H1 (cell line): ENCODE measurements around the gene SLC39A11. TPM values are rescaled to one million over a fixed set of nuclear protein-coding genes. Genes with fewer than 3 reads are reported as not detected.
A peak's percentile ranks its signal among the peaks of the same experiment; 100 is the strongest.

Experiments
- CTCF ChIA-PET: fragments of 300-600 bp; sonication (Branson Sonifier 250); formaldehyde crosslinking; loops from one replicate; lab custom pipeline; 2021; ENCODE audit not compliant: partially characterized antibody; lab: Charles Lee
- POLR2A ChIA-PET: fragments of 300-600 bp; sonication (Branson Sonifier 250); formaldehyde crosslinking; loops from one replicate; lab custom pipeline; 2021; ENCODE audit warnings: inconsistent platforms; ENCODE audit not compliant: partially characterized antibody; lab: Charles Lee
- DNase-seq, 2 experiments: peaks; one replicate each; pipeline versions ENCODE4 v3.0.0 to v3.0.0-alpha.2; 2010 to 2022; ENCODE audit warnings: low spot score in 2 of 2, low read depth in 1 of 2, mixed read lengths in 1 of 2
- FAIRE-seq: peaks from 2 replicates; lab custom pipeline; 2011; peaks lifted over from hg19 to GRCh38; lab: Jason Lieb, UNC
- H2AFZ ChIP-seq: 2 replicates; pipeline ENCODE4 v1.8.1; 2012; ENCODE audit warnings: low read length, inconsistent platforms
- H2AK5ac ChIP-seq: 2 replicates; pipeline ENCODE4 v1.6.1; 2013; ENCODE audit warnings: low read depth, low read length
- H2BK120ac ChIP-seq: replicated peaks from 2 replicates; pipeline ENCODE3; 2013; ENCODE audit warnings: low read depth, low read length, inconsistent platforms
- H2BK12ac ChIP-seq: 2 replicates; pipeline ENCODE4 v1.6.1; 2013; ENCODE audit warnings: low read depth, low read length
- H2BK15ac ChIP-seq: 2 replicates; pipeline ENCODE4 v1.6.1; 2013; ENCODE audit warnings: low read length
- H2BK20ac ChIP-seq: 2 replicates; pipeline ENCODE4 v1.6.1; 2013; ENCODE audit warnings: low read length
- H2BK5ac ChIP-seq: 2 replicates; pipeline ENCODE4 v1.6.1; 2013; ENCODE audit warnings: low read depth, low read length
- H3K14ac ChIP-seq: 2 replicates; pipeline ENCODE4 v1.6.1; 2013; ENCODE audit warnings: inconsistent platforms; ENCODE audit not compliant: insufficient read length
- H3K18ac ChIP-seq: 2 replicates; pipeline ENCODE4 v1.6.1; 2013; ENCODE audit warnings: low read length; ENCODE audit errors: extremely low read depth
- H3K23ac ChIP-seq: 2 replicates; pipeline ENCODE4 v1.6.1; 2013; ENCODE audit warnings: inconsistent platforms; ENCODE audit not compliant: insufficient read length
- H3K23me2 ChIP-seq: 2 replicates; pipeline ENCODE4 v1.6.1; 2013; ENCODE audit warnings: low read depth, low read length
- H3K27ac ChIP-seq: 2 replicates; pipeline ENCODE4 v1.6.1; 2011; ENCODE audit warnings: low read depth, low read length, inconsistent platforms
- H3K27me3 ChIP-seq, 4 experiments: replicated peaks in 1 of 4; 1 replicate in 1 of 4; 2 replicates in 3 of 4; pipeline versions ENCODE4 v1.6.1 to v1.8.1; 2011 to 2013; ENCODE audit warnings: low read length in 3 of 4, mild to moderate bottlenecking in 3 of 4, inconsistent platforms in 2 of 4, mixed read lengths in 2 of 4, moderate library complexity in 1 of 4; ENCODE audit not compliant: control insufficient read depth in 3 of 4, insufficient read depth in 3 of 4; ENCODE audit errors: extremely low read depth in 1 of 4
- H3K36me3 ChIP-seq, 4 experiments: 2 replicates each; pipeline versions ENCODE4 v1.6.1 to v1.8.1; 2011 to 2013; ENCODE audit warnings: mild to moderate bottlenecking in 4 of 4, low read length in 3 of 4, moderate library complexity in 2 of 4, control low read depth in 1 of 4, inconsistent platforms in 1 of 4; ENCODE audit not compliant: insufficient read depth in 4 of 4, control insufficient read depth in 2 of 4
- H3K4ac ChIP-seq: replicated peaks from 2 replicates; pipeline ENCODE3; 2013; ENCODE audit warnings: low read length, low read depth, mixed read lengths, inconsistent platforms; ENCODE audit not compliant: insufficient read length
- H3K4me1 ChIP-seq, 4 experiments: replicated peaks in 1 of 4; 1 replicate in 1 of 4; 2 replicates in 3 of 4; pipeline versions ENCODE4 v1.6.1 to v1.8.1; 2011 to 2013; ENCODE audit warnings: low read length in 3 of 4, inconsistent platforms in 2 of 4, mixed read lengths in 1 of 4; ENCODE audit not compliant: insufficient read depth in 4 of 4, control insufficient read depth in 3 of 4
- H3K4me2 ChIP-seq, 2 experiments: 2 replicates each; pipeline versions ENCODE4 v1.6.1 to v1.8.1; 2011 to 2013; ENCODE audit warnings: low read depth in 2 of 2, low read length in 2 of 2, control low read depth in 1 of 2, inconsistent platforms in 1 of 2, mild to moderate bottlenecking in 1 of 2; ENCODE audit not compliant: insufficient read depth in 1 of 2
- H3K4me3 ChIP-seq, 4 experiments: fragments of 200-600, 300-600 bp in 1 of 4; sonication (generic), shearing (Covaris generic), sonication (Bioruptor Twin) in 1 of 4; 2 replicates each; pipeline versions ENCODE4 v1.5.1 to v1.8.1; 2011 to 2016; ENCODE audit warnings: low read length in 4 of 4, low read depth in 3 of 4, control low read depth in 2 of 4, inconsistent platforms in 2 of 4, mild to moderate bottlenecking in 2 of 4, mixed read lengths in 1 of 4, moderate library complexity in 1 of 4; ENCODE audit not compliant: insufficient read depth in 2 of 4; ENCODE audit errors: extremely low read depth in 1 of 4
- H3K56ac ChIP-seq: replicated peaks from 2 replicates; pipeline ENCODE3; 2013; ENCODE audit warnings: low read depth, mild to moderate bottlenecking, mixed read lengths, low read length, inconsistent platforms; ENCODE audit not compliant: insufficient read length
- H3K79me1 ChIP-seq: 2 replicates; pipeline ENCODE4 v1.6.1; 2013; ENCODE audit warnings: low read depth, low read length, control low read depth
- H3K79me2 ChIP-seq, 2 experiments: 2 replicates each; pipeline versions ENCODE4 v1.6.1 to v1.8.1; 2012 to 2013; ENCODE audit warnings: low read length in 2 of 2, mild to moderate bottlenecking in 2 of 2, inconsistent platforms in 1 of 2; ENCODE audit not compliant: insufficient read depth in 2 of 2, control insufficient read depth in 1 of 2
- H3K9ac ChIP-seq, 4 experiments: replicated peaks in 1 of 4; 1 replicate in 1 of 4; 2 replicates in 3 of 4; pipeline versions ENCODE4 v1.6.1 to v1.8.1; 2011 to 2013; ENCODE audit warnings: low read depth in 3 of 4, low read length in 3 of 4, control low read depth in 2 of 4, mild to moderate bottlenecking in 2 of 4, moderate library complexity in 2 of 4, inconsistent platforms in 1 of 4; ENCODE audit errors: extremely low read depth in 1 of 4
- H3K9me3 ChIP-seq, 2 experiments: 2 replicates each; pipeline versions ENCODE4 v1.6.1 to v1.8.1; 2012 to 2013; ENCODE audit warnings: mild to moderate bottlenecking in 2 of 2, moderate library complexity in 2 of 2, control low read depth in 1 of 2, inconsistent platforms in 1 of 2, low read depth in 1 of 2, low read length in 1 of 2, mixed read lengths in 1 of 2; ENCODE audit not compliant: insufficient read depth in 2 of 2
- H4K20me1 ChIP-seq, 2 experiments: replicated peaks in 1 of 2; 2 replicates each; pipeline versions ENCODE3 to v1.8.1; 2011 to 2013; ENCODE audit warnings: inconsistent platforms in 2 of 2, low read length in 2 of 2, mild to moderate bottlenecking in 1 of 2; ENCODE audit not compliant: insufficient read depth in 2 of 2, control insufficient read depth in 1 of 2
- H4K5ac ChIP-seq: 2 replicates; pipeline ENCODE4 v1.6.1; 2013; ENCODE audit warnings: low read length, low read depth, mixed read lengths, inconsistent platforms; ENCODE audit not compliant: insufficient read length
- H4K8ac ChIP-seq: 2 replicates; pipeline ENCODE4 v1.8.0; 2013; ENCODE audit warnings: mild to moderate bottlenecking, moderate library complexity, low read length, inconsistent platforms; ENCODE audit not compliant: insufficient read depth; ENCODE audit errors: extremely low read depth
- H4K91ac ChIP-seq: replicated peaks from 2 replicates; pipeline ENCODE3; 2013; ENCODE audit warnings: low read length, mixed read lengths, inconsistent platforms; ENCODE audit not compliant: insufficient read length
- SUZ12 ChIP-seq: fragments of 200-600 bp; sonication (generic); IDR thresholded peaks from 2 replicates; pipeline ENCODE4 v1.6.1; 2012; ENCODE audit warnings: mild to moderate bottlenecking, inconsistent platforms, low read length, moderate library complexity, mixed read lengths
- WGBS, 2 experiments: shearing (Covaris generic) in 1 of 2; methylation state at CpG; one replicate each; pipeline versions ENCODE4 v1.1.6 to v1.1.7; 2013 to 2015; ENCODE audit warnings: low lambda C conversion rate in 2 of 2, mixed read lengths in 2 of 2, inconsistent platforms in 1 of 2, low coverage in 1 of 2, missing lambda C conversion rate in 1 of 2; ENCODE audit not compliant: insufficient replicate concordance in 2 of 2, insufficient coverage in 1 of 2, insufficient read length in 1 of 2; ENCODE audit errors: extremely low coverage in 1 of 2, missing lambda C conversion rate in 1 of 2; 5-methylcytosine and 5-hydroxymethylcytosine counted together
- polyA plus RNA-seq, 7 experiments: library from polyadenylated mRNA; depleted of rRNA in 3 of 7; stranded (reverse) in 5 of 7; unstranded in 2 of 7; fragments of >200 nt in 5 of 7; fragments of 200-250 nt in 2 of 7; gene quantifications; 1 replicate in 5 of 7; 2 replicates in 1 of 7; 4 replicates in 1 of 7; pipeline versions ENCODE4 v1.2.1 to v1.2.3, GENCODE V29; 2011 to 2013; ENCODE audit warnings: missing spikeins in 2 of 7, mixed read lengths in 2 of 7
- total RNA-seq: library from RNA; stranded (reverse); fragmentation: NEBNext Ultra II Directional; extraction: Animal tissue kit (Norgen Biotek cat#: 25700); gene quantifications from 2 replicates; pipeline ENCODE4 v1.2.1, GENCODE V29; 2021

Gene SLC39A11
- total and polyA plus RNA-seq, 2 of the 8 experiments (the other 6 are each of a cell fraction or from before 2014, with no cell fraction given): 12.2 to 19.6 TPM

GRCh38 chr17:72604518-72604917 lies 488.0 kb downstream of the SLC39A11 start:
- Histone ChIP-seq H3K56ac (no peak overlapping the region), H3K27ac (no peak overlapping the region), H3K4me3 (no peak overlapping the region), H2BK20ac (no peak overlapping the region), H4K8ac (no peak overlapping the region), H4K20me1 (no peaks in the 10 kb centered on the region), H3K9me3 (no peaks in the 10 kb centered on the region), H3K79me1 (no peaks in the 10 kb centered on the region), H3K14ac (no peak overlapping the region), H3K27me3 (no peaks in the 10 kb centered on the region), H4K91ac (no peak overlapping the region), H3K18ac (no peak overlapping the region), H3K36me3 (no peaks in the 10 kb centered on the region), H2BK120ac (no peak overlapping the region), H3K9ac (no peak overlapping the region), H3K79me2 (no peaks in the 10 kb centered on the region), H2AK5ac (no peak overlapping the region), H3K23ac (no peak overlapping the region), H2AFZ (no peak overlapping the region), H2BK12ac (no peak overlapping the region), H3K23me2 (no peaks in the 10 kb centered on the region), H2BK5ac (0 out of 2 replicates have a peak overlapping the region, but pooled peaks have one; percentile 8), H3K4ac (no peak overlapping the region), H3K4me2 (no peak overlapping the region), H3K4me1 (peaks cover 4 to 11% (median 7%) of the 10 kb centered on the region in 4 experiments; a peak in 5 of 7 replicates), H4K5ac (no peak overlapping the region), H2BK15ac (no peak overlapping the region)
- DNase-seq (no peak), FAIRE-seq (no peak)
- ChIA-PET CTCF (interaction anchor here (0.7 to 3.0 kb wide), 10 partner anchors 9 to 446 kb away, joined by 3 to 13 read pairs (median 4); no protein-coding TSS in a partner anchor), POLR2A (no interaction called here)
- WGBS, 2 experiments: 94% methylated on average over 11 of the region's 11 CpGs; no CpG with 5 or more reads in 1 of the 2 experiments
- TF ChIP-seq SUZ12: no peak
